HEK293 (cell line): ENCODE results near the gene EML1.

Source experiments
- OVOL3 ChIP-seq: fragments of 450-650 bp; formaldehyde crosslinking; IDR thresholded peaks from 2 replicates; pipeline ENCODE4 v1.5.1; 2016; ENCODE audit warnings: missing biosample characterization, missing genetic modification characterization
- SETDB1 ChIP-seq: IDR thresholded peaks from one replicate; pipeline ENCODE4 v1.6.1; 2017; ENCODE audit warnings: mild to moderate bottlenecking, low read length, moderate library complexity, mixed read lengths; ENCODE audit not compliant: insufficient read length
- YY1 ChIP-seq: fragments of 450-650 bp; formaldehyde crosslinking; IDR thresholded peaks from 2 replicates; pipeline ENCODE4 v1.5.1; 2018; ENCODE audit warnings: missing biosample characterization, missing genetic modification characterization
- ZNF169 ChIP-seq: fragments of 450-650 bp; formaldehyde crosslinking; IDR thresholded peaks from 2 replicates; pipeline ENCODE4 v1.5.1; 2016; ENCODE audit warnings: missing biosample characterization, missing genetic modification characterization
- ZNF561 ChIP-seq: fragments of 450-650 bp; IDR thresholded peaks from 2 replicates; pipeline ENCODE4 v1.5.1; 2018; ENCODE audit warnings: missing biosample characterization, missing genetic modification characterization, borderline replicate concordance
- ZNF660 ChIP-seq: fragments of 450-650 bp; IDR thresholded peaks from 2 replicates; pipeline ENCODE4 v1.5.1; 2018; ENCODE audit warnings: missing biosample characterization, mild to moderate bottlenecking, missing genetic modification characterization
- TF ChIP-seq, protein P1 (sequence below): fragments of 450-650 bp; formaldehyde crosslinking; IDR thresholded peaks from 2 replicates; pipeline ENCODE4 v1.5.1; 2016; ENCODE audit warnings: missing biosample characterization, missing genetic modification characterization
- TF ChIP-seq, protein P2 (sequence below): fragments of 450-650 bp; formaldehyde crosslinking; IDR thresholded peaks from 2 replicates; pipeline ENCODE4 v1.5.1; 2016; ENCODE audit warnings: missing biosample characterization, missing genetic modification characterization
- TF ChIP-seq, protein P3 (sequence below): fragments of 450-650 bp; formaldehyde crosslinking; IDR thresholded peaks from 2 replicates; pipeline ENCODE4 v1.5.1; 2016; ENCODE audit warnings: missing biosample characterization, missing genetic modification characterization

DNA sequence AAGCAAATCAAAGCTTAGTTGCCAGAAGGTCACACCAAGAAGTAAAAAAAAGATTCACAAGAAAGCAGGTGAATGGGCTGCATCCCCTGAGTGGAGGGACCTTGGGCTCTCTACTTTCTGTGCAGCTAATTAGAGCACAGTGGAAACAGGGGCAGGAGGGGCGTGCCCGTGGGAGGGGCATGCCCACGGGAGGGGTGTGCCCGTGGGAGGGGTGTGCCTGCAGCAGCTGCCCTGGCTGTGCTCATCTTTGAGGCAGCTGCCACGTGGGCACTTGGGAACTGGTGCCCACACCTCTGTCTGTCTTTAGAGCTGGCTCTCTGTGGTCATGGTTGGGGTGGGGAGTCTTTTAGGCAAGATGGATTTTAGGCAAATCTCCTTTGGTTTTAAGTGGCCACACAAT lies 60.0 kb downstream of the EML1 start:
- TF ChIP-seq, protein P1, sequence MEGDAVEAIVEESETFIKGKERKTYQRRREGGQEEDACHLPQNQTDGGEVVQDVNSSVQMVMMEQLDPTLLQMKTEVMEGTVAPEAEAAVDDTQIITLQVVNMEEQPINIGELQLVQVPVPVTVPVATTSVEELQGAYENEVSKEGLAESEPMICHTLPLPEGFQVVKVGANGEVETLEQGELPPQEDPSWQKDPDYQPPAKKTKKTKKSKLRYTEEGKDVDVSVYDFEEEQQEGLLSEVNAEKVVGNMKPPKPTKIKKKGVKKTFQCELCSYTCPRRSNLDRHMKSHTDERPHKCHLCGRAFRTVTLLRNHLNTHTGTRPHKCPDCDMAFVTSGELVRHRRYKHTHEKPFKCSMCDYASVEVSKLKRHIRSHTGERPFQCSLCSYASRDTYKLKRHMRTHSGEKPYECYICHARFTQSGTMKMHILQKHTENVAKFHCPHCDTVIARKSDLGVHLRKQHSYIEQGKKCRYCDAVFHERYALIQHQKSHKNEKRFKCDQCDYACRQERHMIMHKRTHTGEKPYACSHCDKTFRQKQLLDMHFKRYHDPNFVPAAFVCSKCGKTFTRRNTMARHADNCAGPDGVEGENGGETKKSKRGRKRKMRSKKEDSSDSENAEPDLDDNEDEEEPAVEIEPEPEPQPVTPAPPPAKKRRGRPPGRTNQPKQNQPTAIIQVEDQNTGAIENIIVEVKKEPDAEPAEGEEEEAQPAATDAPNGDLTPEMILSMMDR (tag by site-specific recombination) = no peak
- TF ChIP-seq YY1 (no peak), SETDB1 (no peak), ZNF660 (tag by site-specific recombination) (no peak), OVOL3 (no peak), ZNF169 (tag by site-specific recombination) (no peak), ZNF561 (no peak)
- TF ChIP-seq, protein P2, sequence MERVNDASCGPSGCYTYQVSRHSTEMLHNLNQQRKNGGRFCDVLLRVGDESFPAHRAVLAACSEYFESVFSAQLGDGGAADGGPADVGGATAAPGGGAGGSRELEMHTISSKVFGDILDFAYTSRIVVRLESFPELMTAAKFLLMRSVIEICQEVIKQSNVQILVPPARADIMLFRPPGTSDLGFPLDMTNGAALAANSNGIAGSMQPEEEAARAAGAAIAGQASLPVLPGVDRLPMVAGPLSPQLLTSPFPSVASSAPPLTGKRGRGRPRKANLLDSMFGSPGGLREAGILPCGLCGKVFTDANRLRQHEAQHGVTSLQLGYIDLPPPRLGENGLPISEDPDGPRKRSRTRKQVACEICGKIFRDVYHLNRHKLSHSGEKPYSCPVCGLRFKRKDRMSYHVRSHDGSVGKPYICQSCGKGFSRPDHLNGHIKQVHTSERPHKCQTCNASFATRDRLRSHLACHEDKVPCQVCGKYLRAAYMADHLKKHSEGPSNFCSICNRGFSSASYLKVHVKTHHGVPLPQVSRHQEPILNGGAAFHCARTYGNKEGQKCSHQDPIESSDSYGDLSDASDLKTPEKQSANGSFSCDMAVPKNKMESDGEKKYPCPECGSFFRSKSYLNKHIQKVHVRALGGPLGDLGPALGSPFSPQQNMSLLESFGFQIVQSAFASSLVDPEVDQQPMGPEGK (tag by site-specific recombination) = no peak
- TF ChIP-seq, protein P3, sequence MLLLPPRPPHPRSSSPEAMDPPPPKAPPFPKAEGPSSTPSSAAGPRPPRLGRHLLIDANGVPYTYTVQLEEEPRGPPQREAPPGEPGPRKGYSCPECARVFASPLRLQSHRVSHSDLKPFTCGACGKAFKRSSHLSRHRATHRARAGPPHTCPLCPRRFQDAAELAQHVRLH (tag by site-specific recombination) = no peak
